Cardiac muscle cell (in vitro differentiated cells and primary cell): ENCODE results near the gene XPNPEP2. TPM values are rescaled to one million over a fixed set of nuclear protein-coding genes. Genes with fewer than 3 reads are reported as not detected.

Source experiments
- DNase-seq, 2 donors: peaks; one replicate each; pipeline versions ENCODE4 v3.0.0 to v3.0.0-alpha.2; 2010 to 2017; ENCODE audit warnings: low read depth in 1 of 2, low spot score in 1 of 2
- H3K27ac ChIP-seq: fragments of 200-600 bp; sonication (generic); 2 replicates; pipeline ENCODE4 v1.5.1; 2016
- H3K27me3 ChIP-seq: fragments of 200-600 bp; sonication (generic); 2 replicates; pipeline ENCODE4 v1.6.0; 2016; ENCODE audit warnings: control low read depth
- H3K36me3 ChIP-seq: fragments of 200-600 bp; sonication (generic); 2 replicates; pipeline ENCODE4 v1.5.1; 2016; ENCODE audit warnings: control low read depth
- H3K4me1 ChIP-seq: fragments of 200-600 bp; sonication (generic); 2 replicates; pipeline ENCODE4 v1.8.1; 2017; ENCODE audit warnings: low read depth, mild to moderate bottlenecking, mixed run types
- H3K4me3 ChIP-seq: fragments of 200-600 bp; sonication (generic); 2 replicates; pipeline ENCODE4 v1.5.1; 2016; ENCODE audit warnings: mild to moderate bottlenecking
- H3K9me3 ChIP-seq: fragments of 200-600 bp; sonication (generic); 2 replicates; pipeline ENCODE4 v1.5.1; 2017; ENCODE audit warnings: low read depth, mild to moderate bottlenecking, control low read depth
- polyA plus RNA-seq: library from polyadenylated mRNA; unstranded; fragments of >200 nt; fragmentation: Nextera tagmentation; extraction: Ambion mirVana; gene quantifications from 2 replicates; pipeline ENCODE4 v1.2.1, GENCODE V29; 2016
- total RNA-seq: library from RNA; depleted of rRNA; stranded (reverse); fragments of >200 nt; gene quantifications from 2 replicates; pipeline ENCODE4 v1.2.3, GENCODE V29; 2016
- TF ChIP-seq, protein P1 (sequence below): IDR thresholded peaks from 2 replicates; pipeline ENCODE4 v1.5.1; 2012; ENCODE audit warnings: low read depth, mild to moderate bottlenecking, low read length

The XPNPEP2 gene, protein sequence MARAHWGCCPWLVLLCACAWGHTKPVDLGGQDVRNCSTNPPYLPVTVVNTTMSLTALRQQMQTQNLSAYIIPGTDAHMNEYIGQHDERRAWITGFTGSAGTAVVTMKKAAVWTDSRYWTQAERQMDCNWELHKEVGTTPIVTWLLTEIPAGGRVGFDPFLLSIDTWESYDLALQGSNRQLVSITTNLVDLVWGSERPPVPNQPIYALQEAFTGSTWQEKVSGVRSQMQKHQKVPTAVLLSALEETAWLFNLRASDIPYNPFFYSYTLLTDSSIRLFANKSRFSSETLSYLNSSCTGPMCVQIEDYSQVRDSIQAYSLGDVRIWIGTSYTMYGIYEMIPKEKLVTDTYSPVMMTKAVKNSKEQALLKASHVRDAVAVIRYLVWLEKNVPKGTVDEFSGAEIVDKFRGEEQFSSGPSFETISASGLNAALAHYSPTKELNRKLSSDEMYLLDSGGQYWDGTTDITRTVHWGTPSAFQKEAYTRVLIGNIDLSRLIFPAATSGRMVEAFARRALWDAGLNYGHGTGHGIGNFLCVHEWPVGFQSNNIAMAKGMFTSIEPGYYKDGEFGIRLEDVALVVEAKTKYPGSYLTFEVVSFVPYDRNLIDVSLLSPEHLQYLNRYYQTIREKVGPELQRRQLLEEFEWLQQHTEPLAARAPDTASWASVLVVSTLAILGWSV
- total RNA-seq (0.18 TPM in 1 of 2 replicates, not detected in the other), polyA plus RNA-seq (not detected in 2 replicates)

DNA sequence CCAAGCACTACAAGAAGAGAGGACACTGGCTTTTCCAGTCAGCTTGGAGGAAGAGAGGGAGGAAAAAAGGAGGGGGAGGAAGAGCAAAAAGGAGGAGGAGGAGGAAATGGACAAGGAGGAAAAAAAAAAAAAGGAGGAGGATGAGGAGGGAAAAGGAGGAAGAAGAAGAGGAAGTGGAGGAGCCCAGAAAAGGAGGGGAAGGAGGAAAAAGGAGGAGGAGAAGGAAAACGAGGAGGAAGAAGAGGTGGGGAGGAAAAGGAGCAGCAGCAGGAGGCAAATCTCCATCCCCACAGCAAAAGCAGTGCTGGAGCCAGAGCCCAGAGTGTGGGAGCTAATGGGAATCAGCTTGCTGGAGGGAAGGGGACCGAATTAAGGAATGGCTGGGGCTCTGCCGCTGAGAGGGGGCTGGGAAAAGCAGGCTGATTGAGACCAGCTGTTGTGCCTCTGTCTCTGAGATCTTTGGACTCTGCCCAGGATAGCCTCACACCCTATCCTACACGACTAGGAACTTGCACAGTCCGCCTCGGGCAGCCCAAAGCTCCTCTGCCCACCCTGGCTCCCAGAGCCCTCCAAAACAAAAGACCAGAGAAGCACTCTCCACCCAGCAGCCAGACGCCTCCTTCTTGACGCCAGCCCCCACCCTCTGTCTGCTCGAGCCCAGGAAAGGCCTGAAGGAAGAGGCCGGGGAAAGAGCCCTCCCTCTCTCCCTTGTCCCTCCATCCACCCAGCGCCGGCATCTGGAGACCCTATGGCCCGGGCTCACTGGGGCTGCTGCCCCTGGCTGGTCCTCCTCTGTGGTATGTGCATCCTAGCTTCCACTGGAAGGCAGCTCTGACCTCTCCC is at the start of gene XPNPEP2:
TSS of gene XPNPEP2 (plus strand) at position 514 of the 843 bp plus-strand sequence. CDS start at position 749, 235 bp downstream.
- TF ChIP-seq, protein P1, sequence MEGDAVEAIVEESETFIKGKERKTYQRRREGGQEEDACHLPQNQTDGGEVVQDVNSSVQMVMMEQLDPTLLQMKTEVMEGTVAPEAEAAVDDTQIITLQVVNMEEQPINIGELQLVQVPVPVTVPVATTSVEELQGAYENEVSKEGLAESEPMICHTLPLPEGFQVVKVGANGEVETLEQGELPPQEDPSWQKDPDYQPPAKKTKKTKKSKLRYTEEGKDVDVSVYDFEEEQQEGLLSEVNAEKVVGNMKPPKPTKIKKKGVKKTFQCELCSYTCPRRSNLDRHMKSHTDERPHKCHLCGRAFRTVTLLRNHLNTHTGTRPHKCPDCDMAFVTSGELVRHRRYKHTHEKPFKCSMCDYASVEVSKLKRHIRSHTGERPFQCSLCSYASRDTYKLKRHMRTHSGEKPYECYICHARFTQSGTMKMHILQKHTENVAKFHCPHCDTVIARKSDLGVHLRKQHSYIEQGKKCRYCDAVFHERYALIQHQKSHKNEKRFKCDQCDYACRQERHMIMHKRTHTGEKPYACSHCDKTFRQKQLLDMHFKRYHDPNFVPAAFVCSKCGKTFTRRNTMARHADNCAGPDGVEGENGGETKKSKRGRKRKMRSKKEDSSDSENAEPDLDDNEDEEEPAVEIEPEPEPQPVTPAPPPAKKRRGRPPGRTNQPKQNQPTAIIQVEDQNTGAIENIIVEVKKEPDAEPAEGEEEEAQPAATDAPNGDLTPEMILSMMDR, result no peak
- no peak within 1 kb of the TSS for H3K4me3 ChIP-seq
- peak in 1 of 2 donors; percentile 87 for DNase-seq

DNA sequence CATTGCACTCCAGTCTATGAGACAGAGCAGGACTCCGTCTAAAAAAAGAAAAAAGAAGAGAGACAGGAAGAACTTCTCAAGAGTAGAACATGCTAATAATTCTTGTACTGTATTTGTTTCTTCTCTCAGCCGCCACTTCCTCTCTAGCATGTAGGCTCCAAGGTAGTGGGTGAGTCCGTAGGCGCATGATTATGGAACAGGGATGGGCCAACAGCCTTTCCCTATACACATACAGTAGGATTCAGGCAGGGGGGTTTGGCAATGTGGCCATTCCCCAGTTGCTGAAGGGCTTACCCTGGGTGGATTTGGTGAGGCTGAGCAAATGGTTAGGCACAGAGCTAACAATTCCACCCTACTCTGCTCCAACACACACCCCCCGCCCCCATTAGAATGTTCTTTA is 49.0 kb upstream of the XPNPEP2 start:
- Histone ChIP-seq H3K27me3 (no peaks in the 10 kb centered on the region), H3K9me3 (no peaks in the 10 kb centered on the region), H3K36me3 (no peaks in the 10 kb centered on the region), H3K4me1 (no peaks in the 10 kb centered on the region), H3K4me3 (no peak overlapping the region), H3K27ac (no peak overlapping the region)
- TF ChIP-seq, protein P1, result no peak
- no peak for DNase-seq

More for the DNA sequence above, at the start of gene XPNPEP2:
- no peaks in the 10 kb centered on the region for H3K27me3 ChIP-seq
- H3K27ac ChIP-seq, result no peak within 1 kb of the TSS
- no peaks in the 10 kb centered on the region for H3K4me1 ChIP-seq
- H3K36me3 ChIP-seq, result no peaks in the 10 kb centered on the region
- H3K9me3 ChIP-seq, result no peaks in the 10 kb centered on the region

DNA sequence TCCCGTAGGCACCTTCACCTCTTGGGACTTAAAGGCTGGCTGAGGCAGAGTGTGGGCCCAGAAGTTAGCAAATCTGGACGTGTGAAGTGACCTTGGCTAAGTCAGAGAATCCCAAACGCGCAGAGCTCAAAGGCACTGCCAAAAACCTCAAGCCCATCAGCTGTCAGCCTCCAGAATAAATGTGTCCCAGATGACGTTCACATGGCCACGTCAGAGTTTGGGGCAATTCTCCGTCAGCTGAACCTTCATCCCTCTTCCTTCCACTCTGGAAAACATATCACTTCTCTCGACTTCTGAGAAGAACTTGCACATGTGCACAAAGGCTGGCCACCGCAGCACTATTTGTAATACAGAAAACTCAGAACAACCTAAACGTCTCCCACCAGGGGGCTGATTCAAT is 48.3 kb upstream of the XPNPEP2 start:
- H3K4me1 ChIP-seq, result no peaks in the 10 kb centered on the region
- peak in 1 of 2 donors; percentile 65 for DNase-seq
- no peaks in the 10 kb centered on the region for H3K9me3 ChIP-seq
- no peak overlapping the region for H3K27ac ChIP-seq
- H3K27me3 ChIP-seq, result no peaks in the 10 kb centered on the region
- H3K36me3 ChIP-seq, result no peaks in the 10 kb centered on the region
- TF ChIP-seq, protein P1, result no peak
- H3K4me3 ChIP-seq, result no peak overlapping the region

DNA sequence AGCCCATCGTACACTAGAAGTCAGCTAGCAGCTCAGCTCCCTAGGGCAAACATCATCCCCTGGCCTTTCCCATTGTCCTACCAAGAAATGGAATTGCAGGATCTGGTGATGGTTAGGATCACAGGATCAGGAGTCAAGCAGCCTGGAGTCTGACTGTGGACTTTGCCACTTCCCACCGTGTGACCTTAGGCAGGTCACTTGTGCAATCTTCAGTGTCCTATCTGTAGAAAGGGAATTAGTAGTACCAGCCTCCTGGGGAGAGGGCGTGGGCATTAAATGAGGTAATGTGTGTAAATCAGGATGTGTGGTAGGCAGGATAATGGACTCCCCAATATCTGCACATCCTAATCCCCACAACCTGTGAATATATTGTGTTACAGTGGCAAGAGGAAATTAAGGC is 45.4 kb upstream of the XPNPEP2 start:
- no peaks in the 10 kb centered on the region for H3K36me3 ChIP-seq
- H3K27ac ChIP-seq, result no peak overlapping the region
- H3K27me3 ChIP-seq, result no peaks in the 10 kb centered on the region
- H3K4me3 ChIP-seq, result no peak overlapping the region
- TF ChIP-seq, protein P1, result no peak
- H3K4me1 ChIP-seq, result no peaks in the 10 kb centered on the region
- no peaks in the 10 kb centered on the region for H3K9me3 ChIP-seq
- DNase-seq, result no peak

DNA sequence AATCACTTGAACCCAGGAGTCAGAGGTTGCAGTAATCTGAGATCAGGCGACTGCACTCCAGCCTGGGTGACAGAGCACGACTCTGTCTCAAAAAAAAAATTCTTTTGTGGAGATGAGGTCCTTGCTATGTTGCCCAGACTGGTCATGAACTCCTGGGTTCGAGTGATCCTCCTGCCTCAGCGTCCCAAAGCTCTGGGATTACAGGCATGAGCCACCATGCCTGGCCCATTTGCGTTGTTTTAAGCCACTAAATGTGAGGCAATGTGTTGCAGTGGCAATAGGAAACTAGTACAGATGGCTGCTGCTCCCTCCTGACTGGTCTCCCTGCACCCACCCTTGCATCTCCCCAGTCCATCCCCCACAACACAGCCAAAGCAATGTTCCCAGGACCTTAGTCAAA is 44.0 kb upstream of the XPNPEP2 start:
- H3K9me3 ChIP-seq, result no peaks in the 10 kb centered on the region
- TF ChIP-seq, protein P1, result no peak
- H3K4me3 ChIP-seq, result no peak overlapping the region
- no peaks in the 10 kb centered on the region for H3K27me3 ChIP-seq
- DNase-seq, result no peak
- H3K27ac ChIP-seq, result no peak overlapping the region
- no peaks in the 10 kb centered on the region for H3K36me3 ChIP-seq
- H3K4me1 ChIP-seq, result no peaks in the 10 kb centered on the region
